HuH-7.5 (cell line): ENCODE measurements around the gene MGARP.
A peak's percentile ranks its signal among the peaks of the same experiment; 100 is the strongest.

Experiments
- DNase-seq: peaks from one replicate; pipeline ENCODE4 v3.0.0; 2011; ENCODE audit warnings: low spot score

Gene MGARP

DNA sequence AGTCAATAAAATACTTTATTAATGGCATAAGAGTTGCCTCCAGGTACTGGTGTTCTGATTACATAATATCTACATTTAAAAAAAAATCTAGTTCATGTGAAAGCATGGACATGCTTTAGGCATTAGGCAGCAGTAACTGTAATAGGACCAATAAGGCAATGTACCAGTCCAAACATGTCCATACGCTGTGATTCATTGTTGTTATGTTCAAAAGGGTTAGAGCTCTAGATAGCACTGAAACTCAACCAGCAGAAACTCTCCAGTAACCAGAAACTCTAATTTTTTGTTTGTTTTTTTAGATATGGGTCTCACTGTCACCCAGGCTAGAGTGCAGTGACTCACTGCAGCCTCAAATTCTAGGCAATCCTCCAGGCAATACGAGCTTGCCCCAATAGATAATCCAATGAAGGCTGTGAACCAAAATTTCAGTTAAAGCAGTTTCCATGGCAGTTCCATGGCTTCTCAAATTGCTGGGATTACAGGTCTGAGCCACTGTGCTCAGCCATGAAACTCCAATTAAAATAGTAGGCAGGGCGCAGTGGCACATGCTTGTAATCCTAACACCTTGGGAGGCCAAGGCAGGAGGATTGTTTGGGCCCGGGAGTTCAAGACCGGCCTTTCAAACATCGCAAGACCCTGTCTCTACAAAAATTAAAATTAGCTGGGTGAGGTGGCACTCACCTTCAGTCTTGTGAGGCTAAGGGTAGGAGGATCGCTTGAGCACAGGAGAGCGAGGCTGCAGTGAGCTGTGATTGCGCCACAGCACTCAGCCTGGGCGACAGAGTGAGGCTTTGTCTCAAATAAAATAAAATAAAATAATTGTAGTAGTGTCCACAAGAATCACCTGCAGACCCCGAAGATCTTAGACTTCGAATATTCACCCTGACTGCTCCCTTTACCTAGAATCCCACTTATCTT, 36.3 kb downstream of the MGARP start:
- no peak for DNase-seq

DNA sequence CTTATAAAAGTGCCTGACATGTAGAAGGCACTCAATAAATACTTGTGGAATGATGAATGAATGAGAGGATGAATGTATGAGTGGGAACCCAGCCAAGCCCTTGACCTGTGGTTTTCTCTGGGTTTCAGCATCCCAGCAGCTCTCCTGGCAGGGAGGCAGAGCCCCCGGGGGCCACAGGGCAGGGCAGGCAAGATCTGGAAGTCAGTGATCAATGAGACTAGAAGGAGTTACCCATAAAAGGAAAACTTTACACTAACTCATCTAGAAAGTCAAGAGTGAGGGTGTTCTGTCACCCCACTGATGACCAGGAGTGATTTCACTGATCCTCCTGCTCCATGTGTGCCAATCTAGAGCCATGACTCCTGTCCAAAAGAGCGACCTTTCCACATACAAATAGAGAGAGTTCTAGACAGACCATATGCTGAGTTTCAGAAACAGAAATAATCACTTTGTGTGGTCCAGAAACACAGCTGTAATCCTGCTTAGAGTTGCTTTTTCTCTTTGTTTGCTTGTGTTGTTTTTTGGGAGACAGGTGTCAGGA, 37.4 kb downstream of the MGARP start:
- DNase-seq: no peak

DNA sequence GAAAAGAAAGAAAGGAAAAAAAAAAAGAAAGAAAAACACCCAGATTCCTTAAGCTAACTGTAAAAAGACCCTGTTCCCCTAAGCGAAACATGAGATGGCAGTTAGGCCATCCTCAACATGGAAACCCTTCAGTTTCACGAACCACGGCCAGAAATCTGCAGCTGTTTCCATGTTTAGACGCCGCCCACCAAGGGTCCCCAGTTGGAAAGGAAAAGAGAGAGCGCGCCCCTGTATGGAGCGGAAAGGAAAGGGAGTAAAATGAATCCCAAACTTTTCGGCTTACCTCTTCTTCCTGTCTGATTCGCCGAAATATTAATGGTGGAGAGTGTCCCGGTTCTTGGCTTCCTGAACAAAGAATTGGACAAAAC, 38.3 kb downstream of the MGARP start:
- DNase-seq: no peak

DNA sequence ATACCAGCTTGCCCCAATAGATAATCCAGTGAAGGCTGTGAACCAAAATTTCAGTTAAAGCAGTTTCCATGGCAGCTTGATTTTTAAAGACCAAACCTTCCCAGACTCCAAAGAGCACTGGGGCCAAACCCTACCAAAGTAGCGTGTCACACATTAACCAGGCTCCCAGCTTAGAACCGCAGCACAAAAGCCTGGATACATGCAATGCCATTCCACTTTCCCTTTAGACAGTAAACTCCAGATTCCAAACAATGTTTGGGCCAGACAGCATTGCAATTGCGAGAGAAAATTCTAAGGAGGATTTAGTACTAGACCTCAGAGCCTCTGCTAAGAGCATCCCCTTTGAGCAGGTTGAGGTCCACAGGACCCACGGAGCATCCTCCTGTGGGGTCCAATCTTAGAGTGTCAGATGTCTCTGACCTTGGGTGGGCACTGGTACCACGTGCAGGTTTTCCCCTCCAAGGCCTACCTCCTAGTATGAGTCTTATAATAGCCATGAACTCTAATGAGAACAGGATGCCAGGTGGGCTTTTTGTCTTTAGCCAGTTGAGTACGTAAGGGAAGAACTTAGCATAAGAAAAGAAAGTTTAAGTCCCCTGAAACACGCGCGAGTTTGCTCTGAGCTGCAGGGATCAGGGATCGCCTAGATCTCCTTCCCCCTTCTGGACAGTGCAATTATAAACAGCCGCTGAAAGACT, 38.8 kb downstream of the MGARP start:
- DNase-seq: no peak

DNA sequence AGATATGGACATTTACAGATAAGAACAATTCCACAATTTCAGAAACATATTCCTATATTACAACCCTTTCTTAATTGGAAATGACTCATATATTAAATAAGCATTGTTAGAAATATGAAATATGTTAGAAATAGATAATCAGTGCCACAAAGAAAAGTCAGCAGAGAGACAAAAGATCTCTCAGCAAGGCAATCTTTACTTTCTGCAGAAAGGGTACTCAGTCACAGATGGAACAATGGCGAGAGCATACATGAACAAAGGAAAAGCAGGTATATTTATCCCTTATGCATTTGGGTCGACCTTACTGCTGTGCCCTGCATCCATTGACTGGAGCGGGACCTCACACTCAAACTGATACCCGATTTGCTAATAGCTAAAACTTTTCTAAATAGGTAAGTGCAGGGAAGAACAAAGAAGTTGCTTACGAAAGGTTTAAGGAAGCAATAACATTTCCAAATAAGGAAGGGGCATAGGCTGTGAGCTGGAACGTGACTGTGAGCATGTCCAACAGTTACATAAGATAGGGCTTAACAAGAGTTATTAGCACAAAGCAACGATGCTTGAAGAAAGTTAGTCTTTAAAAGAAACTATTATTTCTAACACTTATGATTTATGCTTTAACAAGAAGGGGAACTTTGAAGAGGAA, 40.8 kb downstream of the MGARP start:
- DNase-seq: no peak

DNA sequence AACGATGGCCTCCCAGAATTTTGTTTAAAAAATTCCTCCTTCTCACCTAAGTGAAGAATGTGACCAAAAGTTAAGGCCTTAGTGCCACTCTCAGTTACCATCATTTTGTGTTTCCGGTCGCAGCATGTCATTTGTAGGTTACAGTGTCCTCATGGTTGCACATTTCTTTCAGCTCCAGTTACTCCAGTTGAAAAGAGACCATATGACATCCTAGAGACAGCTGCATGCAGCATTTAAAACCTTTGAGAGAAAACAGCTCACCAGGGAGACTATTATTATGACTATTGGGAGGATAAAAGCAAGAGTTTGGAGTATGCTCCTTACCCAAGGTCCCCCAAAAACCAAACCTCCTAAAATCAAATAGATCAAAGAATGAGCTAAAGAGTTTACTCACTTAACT, 45.8 kb downstream of the MGARP start:
- DNase-seq: no peak

DNA sequence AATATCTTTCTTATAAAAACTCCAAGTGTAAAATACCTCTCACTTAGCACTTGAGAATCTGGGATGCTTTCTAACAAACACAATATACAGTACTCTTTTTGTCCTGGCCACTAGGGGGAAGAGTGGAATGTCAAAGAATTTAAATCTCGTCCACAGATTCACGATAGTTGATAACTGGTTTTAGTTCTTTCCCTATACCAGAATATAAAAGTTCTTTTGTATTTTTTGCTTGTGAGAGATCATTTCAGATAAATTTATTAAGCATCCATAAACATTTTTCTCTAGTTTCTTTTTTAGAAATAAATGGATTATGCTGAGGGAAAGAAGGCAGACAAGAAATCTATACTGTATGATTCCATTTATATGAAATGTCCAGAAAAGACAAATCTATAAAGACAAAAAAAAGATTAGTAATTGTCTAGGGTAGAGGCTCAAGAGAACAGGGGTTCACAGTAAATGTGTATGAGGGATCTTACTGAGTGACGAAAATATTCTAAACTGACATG, 50.4 kb downstream of the MGARP start:
- DNase-seq: no peak

DNA sequence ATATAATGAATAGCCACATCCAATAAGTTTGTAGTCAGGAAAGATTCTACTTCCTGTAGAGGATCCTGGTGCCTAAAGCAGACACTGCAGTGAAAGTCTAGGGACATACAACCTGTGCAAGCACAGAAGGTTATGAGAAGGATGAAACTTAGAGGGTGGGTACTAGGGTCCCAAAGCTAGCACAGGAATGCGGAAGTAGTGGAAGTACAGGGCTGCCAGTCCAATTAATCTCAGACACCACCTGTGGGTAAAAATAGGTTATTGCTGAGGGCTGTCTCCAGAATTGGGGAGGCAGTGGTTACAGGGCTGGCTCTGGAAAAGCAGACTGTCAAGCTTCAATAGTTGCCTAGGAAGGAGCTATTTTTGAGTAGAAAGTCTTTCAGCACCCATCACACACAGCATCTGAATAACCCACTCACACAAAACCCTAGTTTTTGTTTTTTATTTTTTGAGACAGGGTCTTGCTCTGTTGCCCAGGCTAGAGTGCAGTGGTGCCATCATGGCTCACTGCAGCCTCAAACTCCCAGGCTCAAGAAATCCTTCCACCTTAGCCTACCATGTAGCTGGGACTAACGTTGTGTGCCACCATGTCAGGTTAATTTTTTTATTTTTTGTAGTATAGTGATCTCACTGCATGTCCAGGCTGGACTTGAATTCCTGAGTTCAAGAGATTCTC, 52.2 kb downstream of the MGARP start:
- peak; percentile 12 for DNase-seq

DNA sequence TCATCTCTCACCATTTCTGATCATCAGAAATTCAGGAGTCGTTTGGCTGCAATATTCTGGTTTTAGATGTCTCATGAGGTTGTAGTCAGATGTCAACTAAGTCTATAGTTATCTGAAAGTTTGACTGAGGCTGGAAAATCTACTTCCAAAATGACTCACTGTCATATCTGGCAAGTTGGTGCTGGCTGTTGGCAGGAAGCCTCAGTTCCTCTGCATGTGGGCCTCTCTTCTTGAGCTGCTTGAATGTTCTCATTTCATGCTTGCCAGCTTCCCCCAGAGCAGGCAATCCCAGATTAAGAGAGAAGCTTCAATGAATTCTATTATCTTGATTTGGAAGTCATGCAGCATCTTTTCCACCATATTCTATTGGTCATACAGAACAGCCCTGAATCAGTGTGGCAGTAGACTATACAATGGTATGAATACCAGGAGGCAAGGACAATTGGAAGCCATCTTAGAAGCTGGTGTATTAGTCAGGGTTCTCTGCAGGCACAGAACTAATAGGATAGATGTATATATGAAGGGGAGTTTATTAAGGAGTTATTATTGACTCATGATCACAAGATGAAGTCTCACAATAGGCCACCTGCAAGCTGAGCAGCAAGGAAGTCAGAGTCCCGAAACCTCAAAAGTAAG, 56.2 kb downstream of the MGARP start:
- DNase-seq: no peak

DNA sequence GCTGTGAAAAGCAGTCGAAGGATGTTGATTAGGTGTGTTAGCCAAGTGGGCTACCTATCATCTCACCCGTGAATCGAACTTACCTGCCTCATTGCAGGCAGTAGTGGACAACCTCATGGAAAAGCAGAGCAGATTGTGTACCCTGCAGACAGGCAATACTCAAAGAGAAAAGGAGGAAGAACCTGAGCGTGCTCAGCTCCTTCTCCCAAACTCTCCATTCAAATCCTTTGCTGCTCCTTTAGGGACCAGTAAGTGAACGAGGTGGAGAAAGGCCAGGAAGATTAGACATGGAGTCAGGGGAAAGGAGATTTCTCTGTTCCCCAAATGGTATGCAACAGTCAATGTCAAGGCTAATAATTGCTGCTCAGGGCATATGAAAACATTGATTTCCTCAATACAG, 57.8 kb downstream of the MGARP start:
- no peak for DNase-seq

DNA sequence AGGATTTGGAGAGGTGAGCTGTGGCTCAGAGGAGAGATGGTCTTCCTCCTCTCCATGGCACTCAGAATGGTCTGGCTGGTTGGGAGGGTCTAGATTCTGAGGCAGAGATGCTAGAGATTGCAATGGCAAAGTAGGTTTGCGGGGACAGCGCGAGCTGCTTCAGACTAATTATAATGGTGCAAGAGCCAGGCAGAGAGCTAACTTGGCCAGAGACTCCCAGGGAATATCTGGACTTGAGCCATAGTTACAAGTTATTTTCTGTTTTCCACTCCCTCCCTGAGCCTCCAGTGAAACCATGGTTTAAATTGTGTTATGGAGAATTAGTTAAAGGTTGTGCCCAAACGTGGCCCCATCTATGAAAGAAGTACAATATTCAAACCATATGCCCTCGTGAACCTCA, 58.3 kb downstream of the MGARP start:
- no peak for DNase-seq

DNA sequence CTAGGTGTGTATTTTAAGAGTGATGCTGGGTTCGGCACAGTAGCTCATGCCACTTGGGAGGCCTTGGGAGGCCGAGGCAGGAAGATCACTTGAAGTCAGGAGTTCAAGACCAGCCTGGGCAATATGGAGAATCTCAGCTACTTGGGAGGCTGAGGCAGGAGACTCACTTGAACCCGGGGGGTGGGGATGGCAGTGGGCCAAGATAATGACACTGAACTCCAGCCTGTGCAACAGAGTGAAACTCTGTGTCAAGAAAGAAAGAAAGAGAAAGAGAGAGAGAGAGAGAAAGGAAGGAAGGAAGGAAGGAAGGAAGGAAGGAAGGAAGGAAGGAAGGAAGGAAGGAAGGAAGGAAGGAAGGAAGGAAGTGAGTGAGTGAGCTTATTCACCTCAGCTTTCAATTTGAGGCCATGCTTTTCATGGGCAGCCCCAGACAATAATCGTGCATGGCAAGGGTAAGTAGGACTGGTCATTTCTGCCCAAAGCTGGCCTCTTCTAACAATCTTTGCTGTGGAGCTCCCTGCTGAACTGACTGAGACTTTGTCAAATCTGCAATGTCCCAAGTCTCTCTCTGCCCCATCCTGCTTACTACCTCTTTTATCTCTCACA, 60.5 kb downstream of the MGARP start:
- DNase-seq: no peak
